Astrocyte of the spinal cord (primary cell): ENCODE data around the gene IDH3A.
A peak's percentile ranks its signal among the peaks of the same experiment; 100 is the strongest.

Source experiments
- DNase-seq: peaks from one replicate; pipeline ENCODE4 v3.0.0; 2011; ENCODE audit warnings: low read depth, low spot score
- H3K4me3 ChIP-seq: 2 replicates; pipeline ENCODE4 v1.5.1; 2011; ENCODE audit warnings: low read depth, mild to moderate bottlenecking, low read length, moderate library complexity
- CTCF ChIP-seq: IDR thresholded peaks from 2 replicates; pipeline ENCODE4 v1.5.1; 2012; ENCODE audit warnings: low read depth, mild to moderate bottlenecking, low read length, inconsistent platforms
- in situ Hi-C: cut with HindIII; loops from 2 replicates; pipeline ENCODE4 v1.10.0; 2017; ENCODE audit warnings: low sequenced_read_pairs

IDH3A gene

GRCh38 chr15:78177447-78177873 lies 28.3 kb downstream of the IDH3A start:
- peak; percentile 12 for DNase-seq
- H3K4me3 ChIP-seq, result no peak overlapping the region
- peak; percentile 88 for TF ChIP-seq CTCF
- in situ Hi-C loops, result no loop called here

- H3K4me3 ChIP-seq, result no peak overlapping the region
- no peak for TF ChIP-seq CTCF
- DNase-seq, result no peak
- in situ Hi-C loops, result no loop called here
Measured at GRCh38 chr15:78178064-78178463, 28.9 kb downstream of the IDH3A start.

DNA sequence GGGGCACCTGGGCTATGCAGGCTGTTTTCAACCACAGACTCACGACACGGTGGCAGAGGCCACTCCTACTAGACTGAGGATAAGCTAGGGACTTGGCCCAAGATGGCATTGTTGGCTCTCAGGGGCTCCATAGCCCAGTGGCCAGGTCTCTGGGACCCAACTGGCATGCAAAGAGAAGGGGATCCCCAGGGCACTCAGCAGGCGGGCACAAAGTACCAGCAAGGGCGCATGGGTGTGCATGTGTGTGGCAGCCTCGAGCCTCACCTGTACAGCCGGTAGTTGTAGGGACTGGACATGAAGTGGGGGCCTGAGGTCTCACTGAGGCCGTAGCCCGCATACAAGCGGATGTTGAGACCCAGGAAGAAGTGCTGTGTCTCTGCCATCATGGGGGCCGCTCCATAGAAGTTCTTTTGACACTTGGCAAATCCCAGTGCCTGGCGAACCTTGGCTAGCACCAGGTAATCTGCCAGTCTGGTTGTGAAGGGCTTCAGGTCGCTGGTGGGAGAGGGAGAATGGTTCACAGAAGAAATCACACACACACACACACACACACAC lies 30.2 kb downstream of the IDH3A start:
- TF ChIP-seq CTCF, result no peak

GRCh38 chr15:78179906-78180305 lies 30.7 kb downstream of the IDH3A start:
- no peak overlapping the region for H3K4me3 ChIP-seq
- no peak for TF ChIP-seq CTCF
- in situ Hi-C loops, result no loop called here
- no peak for DNase-seq

More for the DNA sequence above, 30.2 kb downstream of the IDH3A start:
- in situ Hi-C loops, result no loop called here
- H3K4me3 ChIP-seq, result no peak overlapping the region
- no peak for DNase-seq

- no peak for TF ChIP-seq CTCF
- no peak overlapping the region for H3K4me3 ChIP-seq
- DNase-seq, result no peak
- in situ Hi-C loops, result no loop called here
Measured at GRCh38 chr15:78182336-78182700, 33.2 kb downstream of the IDH3A start.

- in situ Hi-C loops, result no loop called here
- no peak for DNase-seq
- no peak overlapping the region for H3K4me3 ChIP-seq
- no peak for TF ChIP-seq CTCF
Measured at GRCh38 chr15:78182821-78183220, 33.7 kb downstream of the IDH3A start.
